Stimulated activated CD4-positive, alpha-beta T cell treated with anti-CD3 and anti-CD28 coated beads, Interleukin-4, amount 100 ng/mL, for 4 hours (primary cell): ENCODE results near the gene SCN10A.

Experiments
- DNase-seq, 2 experiments: peaks; one replicate each; pipeline ENCODE4 v3.0.0-alpha.2; 2020

Gene SCN10A

DNA sequence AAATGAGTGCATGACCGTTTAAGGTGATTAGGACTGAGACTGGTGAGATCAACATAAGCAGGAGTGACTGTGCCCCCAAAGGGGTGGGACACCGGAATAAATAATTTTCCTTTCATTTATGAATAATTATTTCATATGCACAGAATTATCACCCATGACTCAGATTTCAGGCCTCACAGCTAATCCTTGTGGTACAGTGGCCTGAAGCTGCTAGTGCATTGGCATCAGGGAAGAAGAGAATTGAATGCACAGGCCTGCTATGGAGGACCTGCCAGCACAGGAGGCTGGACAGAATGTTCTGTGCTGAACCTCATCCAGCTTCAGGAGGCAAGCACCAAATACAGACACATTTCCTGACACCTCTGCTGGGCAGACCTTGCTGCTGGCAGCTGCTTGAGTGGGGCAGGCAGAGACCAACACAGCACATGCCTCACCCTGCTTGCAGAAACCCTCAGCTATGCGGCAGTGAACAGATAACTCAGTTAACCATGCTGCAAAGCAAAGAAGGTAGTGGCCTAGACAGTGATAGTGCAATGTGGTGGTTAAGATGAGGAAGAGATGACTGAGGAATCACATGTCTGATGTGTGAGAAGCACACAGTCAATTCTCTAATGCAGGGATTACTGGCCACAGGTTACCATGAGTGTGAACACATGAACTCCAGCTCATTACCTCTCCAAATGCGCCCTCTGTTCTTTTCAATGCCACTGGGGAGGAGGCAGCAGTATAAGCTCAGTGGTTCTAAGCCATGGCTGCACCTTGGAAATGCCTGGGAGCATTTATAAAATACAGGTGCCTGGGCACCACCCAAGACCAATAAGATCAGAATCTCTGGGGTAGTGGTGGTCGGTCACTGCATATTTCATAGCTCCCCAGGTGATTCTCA, 98.4 kb downstream of the SCN10A start:
- no peak for DNase-seq

DNA sequence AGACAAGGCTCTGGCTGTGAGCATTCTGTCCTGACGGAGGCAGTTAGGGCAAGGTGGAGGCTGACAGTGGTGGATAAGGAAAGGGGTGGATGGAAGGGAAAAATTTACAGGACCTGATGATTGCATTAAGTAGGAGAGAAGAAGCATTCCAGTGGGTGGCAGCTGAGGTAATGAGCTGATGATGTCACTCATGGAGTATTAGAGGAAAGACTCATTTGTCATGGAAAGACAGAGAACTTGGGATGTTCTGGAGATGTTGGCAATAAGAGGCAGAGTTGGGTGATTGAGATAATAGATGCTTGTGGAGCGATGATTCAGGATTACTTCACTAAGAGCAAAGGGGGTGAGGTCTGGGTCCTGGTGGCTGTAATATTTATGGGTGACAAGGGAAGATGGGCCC, 102.9 kb downstream of the SCN10A start:
- DNase-seq, result no peak

- no peak for DNase-seq
Measured at GRCh38 chr3:38711321-38711720, 104.7 kb downstream of the SCN10A start.

DNA sequence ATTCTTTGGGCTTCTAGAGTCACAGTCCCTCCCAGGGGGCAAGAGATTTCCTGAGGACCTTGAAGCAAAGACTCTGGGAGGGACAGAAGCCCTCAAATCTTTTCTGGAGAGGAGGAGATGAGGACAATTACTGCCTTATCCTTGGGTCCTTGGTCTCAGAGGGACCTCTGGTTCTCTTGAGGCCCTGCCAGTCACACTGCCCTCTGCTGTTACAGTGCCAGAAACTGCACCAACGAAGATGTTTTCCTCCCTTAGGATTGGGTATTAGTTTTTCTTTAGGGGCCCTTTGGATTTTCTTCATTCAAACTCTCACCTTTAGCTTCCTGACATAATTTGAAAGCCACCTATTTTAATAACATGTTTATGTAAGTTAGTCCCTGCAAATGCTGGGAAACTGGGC, 108.3 kb downstream of the SCN10A start:
- no peak for DNase-seq

GRCh38 chr3:38706961-38707360, 109.1 kb downstream of the SCN10A start:
- DNase-seq, result no peak

- DNase-seq, result no peak
Measured at GRCh38 chr3:38702231-38702630, 113.8 kb downstream of the SCN10A start.

GRCh38 chr3:38698760-38699159, 117.3 kb downstream of the SCN10A start:
- no peak for DNase-seq

DNA sequence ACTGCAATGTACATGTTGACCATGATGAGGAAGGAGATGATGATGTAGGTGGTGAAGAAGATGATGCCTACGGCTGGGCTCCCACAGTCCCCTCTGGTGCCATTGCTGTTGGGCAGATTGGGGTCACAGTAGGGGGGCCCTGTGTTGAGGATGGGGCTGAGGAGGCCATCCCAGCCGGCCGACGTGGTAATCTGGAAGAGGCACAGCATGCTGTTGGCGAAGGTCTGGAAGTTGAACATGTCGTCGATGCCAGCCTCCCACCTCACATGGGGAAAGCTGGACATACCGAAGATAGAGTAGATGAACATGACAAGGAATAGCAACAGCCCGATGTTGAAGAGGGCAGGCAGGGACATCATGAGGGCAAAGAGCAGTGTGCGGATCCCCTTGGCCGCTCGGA, 118.0 kb downstream of the SCN10A start:
- DNase-seq, result no peak

DNA sequence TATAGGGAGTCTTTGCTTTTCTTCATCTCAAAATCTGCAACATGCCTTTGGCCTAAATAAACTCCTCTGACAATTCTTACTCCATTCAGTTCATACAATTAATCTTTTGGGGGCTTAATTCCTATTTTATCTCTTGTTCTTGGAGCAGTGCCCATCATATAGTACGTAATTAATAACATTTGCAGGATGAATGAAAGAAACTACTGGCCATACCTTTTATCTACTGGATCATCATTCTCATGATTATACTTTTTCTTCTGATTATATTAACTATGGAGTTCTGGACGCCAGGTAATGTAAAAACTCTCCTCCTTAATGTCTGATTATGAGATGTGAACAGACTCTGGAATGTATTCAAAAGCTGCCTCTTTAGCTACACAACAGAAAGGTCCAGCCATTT, 120.0 kb downstream of the SCN10A start:
- no peak for DNase-seq

DNA sequence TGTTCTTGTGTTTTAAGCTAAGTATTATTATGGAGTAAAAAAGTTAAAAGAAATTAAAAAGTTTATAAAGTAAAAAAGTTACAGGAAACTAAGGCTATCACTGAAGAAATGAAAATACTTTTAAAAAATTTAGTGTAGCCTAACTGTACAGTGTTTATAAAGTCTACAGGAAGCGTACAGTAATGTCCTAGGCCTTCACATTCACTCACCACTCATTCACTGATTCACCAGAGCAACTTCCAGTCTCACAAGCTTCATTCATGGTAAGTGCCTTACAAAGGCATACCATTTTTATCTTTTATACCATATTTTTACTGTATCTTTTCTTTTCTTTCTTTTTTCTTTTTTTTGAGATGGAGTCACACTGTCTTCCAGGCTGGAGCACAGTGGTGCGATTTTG, 125.8 kb downstream of the SCN10A start:
- no peak for DNase-seq

GRCh38 chr3:38689774-38690173, 126.2 kb downstream of the SCN10A start:
- no peak for DNase-seq

DNA sequence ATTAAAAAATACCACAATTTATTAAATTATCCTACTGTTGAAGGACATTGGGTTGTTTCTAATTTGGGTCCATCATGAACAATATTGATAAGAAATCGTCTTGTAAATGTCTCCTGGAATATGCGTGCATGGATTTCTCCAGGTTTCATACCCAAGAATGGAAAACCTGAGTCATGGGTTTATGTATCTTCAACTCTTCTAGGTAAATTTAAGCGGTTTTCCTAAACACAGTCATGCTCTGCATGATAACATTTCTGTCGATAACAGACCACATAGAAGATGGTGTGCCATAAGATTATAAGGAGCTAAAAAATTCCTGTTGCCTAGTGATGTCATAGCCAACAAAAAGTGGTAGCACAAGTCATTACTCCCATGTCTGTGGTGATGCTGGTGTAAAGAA, 126.7 kb downstream of the SCN10A start:
- DNase-seq, result no peak

- no peak for DNase-seq
Measured at GRCh38 chr3:38687321-38687720, 128.7 kb downstream of the SCN10A start.

DNA sequence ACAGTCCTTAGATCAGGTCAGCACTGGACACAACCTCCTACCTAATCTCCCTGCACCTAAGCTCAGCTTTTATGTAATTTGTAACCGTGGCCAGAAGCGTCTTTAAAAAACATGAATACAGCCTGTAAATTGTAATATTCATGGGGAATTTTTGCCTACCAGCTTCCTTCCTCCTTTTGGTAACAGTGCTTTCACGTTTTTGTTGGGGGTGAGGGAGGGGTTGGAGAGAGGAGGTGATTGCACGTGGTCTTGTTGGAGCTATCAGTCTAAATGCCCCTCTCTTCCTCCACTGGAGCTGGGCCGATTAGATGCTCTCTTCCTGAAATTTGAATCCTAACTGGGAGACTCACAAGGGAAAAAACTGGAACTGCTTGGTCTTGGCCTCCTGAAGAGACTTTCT, 131.5 kb downstream of the SCN10A start:
- DNase-seq, result no peak

DNA sequence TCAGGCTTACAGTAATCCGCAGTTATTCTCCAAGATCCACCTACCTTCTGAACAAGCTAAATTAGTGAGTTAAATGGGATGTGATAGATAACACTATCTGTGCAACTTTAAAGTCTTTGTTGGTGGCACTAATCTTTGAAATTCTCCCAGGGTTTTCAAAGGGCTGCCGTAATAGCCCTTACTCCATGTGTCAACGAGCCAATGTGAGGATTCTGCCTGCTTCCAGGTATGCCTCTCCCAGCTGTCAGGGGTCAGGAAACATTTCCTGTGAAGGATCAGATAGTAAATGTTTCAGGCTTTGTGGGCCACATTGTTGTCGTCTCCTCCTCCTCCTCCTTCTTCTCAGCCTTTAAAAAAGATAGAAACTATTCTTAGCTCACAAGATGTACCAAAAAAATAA, 146.3 kb downstream of the SCN10A start:
- no peak for DNase-seq

- no peak for DNase-seq
Measured at GRCh38 chr3:38662544-38662943, 153.5 kb downstream of the SCN10A start.

DNA sequence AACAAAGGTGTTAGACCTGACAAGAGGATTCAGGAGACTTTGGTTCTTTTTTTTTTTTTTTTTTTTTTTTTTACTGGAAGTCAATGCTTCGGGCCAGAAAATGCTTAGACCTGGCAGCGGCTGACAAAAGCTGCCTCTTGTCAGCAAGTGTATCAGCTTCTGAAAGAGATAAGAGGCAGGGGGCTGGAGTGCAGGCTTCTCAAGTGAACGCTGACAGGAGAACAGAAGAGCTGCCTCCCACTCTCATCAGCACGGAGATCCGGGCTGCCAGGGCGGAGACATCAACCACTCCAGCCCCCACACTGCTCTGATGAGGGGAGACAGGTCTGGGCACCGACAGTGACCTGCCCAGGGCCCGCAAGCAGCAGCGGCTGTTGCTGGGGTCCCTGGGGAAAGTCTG, 157.2 kb downstream of the SCN10A start:
- DNase-seq, result no peak

GRCh38 chr3:38657369-38657768, 158.6 kb downstream of the SCN10A start:
- DNase-seq, result no peak

GRCh38 chr3:38655708-38656300, 160.2 kb downstream of the SCN10A start:
- DNase-seq, result no peak

GRCh38 chr3:38653685-38654537, 162.1 kb downstream of the SCN10A start:
- DNase-seq, result no peak

DNA sequence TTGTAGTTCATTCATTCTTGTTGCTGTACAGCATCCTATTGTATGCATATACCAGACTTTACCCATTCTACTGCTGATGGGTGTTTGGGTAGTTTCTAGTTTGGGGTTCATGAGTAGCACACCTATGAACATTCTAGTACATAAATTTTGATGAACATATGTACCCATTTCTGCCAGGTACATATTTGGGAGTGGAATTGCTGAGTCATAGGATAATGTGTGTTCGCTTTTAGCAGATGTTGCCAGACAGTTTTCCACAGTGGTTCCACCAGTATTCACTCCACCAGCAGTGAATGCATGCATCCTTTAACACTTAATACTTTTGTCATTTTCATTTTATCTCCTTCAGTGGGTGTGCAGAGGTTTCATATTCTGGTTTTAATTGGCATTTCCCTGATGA, 163.1 kb downstream of the SCN10A start:
- DNase-seq, result no peak

- DNase-seq, result peak; percentile 63 to 65
Measured at GRCh38 chr3:38651153-38651789, 164.7 kb downstream of the SCN10A start.
